Activated T-cell treated with anti-CD3 and anti-CD28 coated beads, Interleukin-2, amount 50 U/mL, for 1 hour (primary cell): ENCODE results near the gene PTPRB.
"Not testable (repeated sequence)": the region's sequence is repeated elsewhere in the genome, so short reads cannot be mapped to it uniquely, and the experiment has no call there.

ENCODE experiments used
- DNase-seq: peaks from one replicate; pipeline ENCODE4 v3.0.0-alpha.2; 2020

PTPRB gene

GRCh38 chr12:70529647-70530046, 107.6 kb downstream of the PTPRB start:
- no peak for DNase-seq

GRCh38 chr12:70520847-70521246, 116.4 kb downstream of the PTPRB start:
- DNase-seq = no peak

- DNase-seq = no peak
Measured at GRCh38 chr12:70513426-70513825, 123.8 kb downstream of the PTPRB start.

GRCh38 chr12:70508178-70508577, 129.1 kb downstream of the PTPRB start:
- no peak for DNase-seq

- no peak for DNase-seq
Measured at GRCh38 chr12:70507442-70507841, 129.8 kb downstream of the PTPRB start.

- DNase-seq = no peak
Measured at GRCh38 chr12:70497508-70497907, 139.7 kb downstream of the PTPRB start.

- DNase-seq = not testable (repeated sequence)
Measured at GRCh38 chr12:70492904-70493303, 144.3 kb downstream of the PTPRB start.

GRCh38 chr12:70490928-70491327, 146.3 kb downstream of the PTPRB start:
- DNase-seq = not testable (repeated sequence)

GRCh38 chr12:70487440-70487839, 149.8 kb downstream of the PTPRB start:
- no peak for DNase-seq

- DNase-seq = no peak
Measured at GRCh38 chr12:70486588-70486987, 150.6 kb downstream of the PTPRB start.

- no peak for DNase-seq
Measured at GRCh38 chr12:70485704-70486103, 151.5 kb downstream of the PTPRB start.

- DNase-seq = no peak
Measured at GRCh38 chr12:70484464-70484863, 152.8 kb downstream of the PTPRB start.

GRCh38 chr12:70482764-70483163, 154.5 kb downstream of the PTPRB start:
- DNase-seq = no peak

- DNase-seq = no peak
Measured at GRCh38 chr12:70469221-70469820, 167.9 kb downstream of the PTPRB start.

GRCh38 chr12:70468741-70469140, 168.5 kb downstream of the PTPRB start:
- DNase-seq = no peak

GRCh38 chr12:70467918-70468733, 169.1 kb downstream of the PTPRB start:
- DNase-seq = no peak

GRCh38 chr12:70467476-70467875, 169.8 kb downstream of the PTPRB start:
- no peak for DNase-seq

GRCh38 chr12:70466753-70467152, 170.5 kb downstream of the PTPRB start:
- DNase-seq = no peak
